Fibroblast of lung (primary cell): ENCODE results near the gene RPL29.

Experiments
- EZH2 ChIP-seq: IDR thresholded peaks from 2 replicates; pipeline ENCODE4 v1.5.1; 2012; ENCODE audit warnings: low read length, control low read depth, mild to moderate bottlenecking; ENCODE audit errors: missing control alignments
- TF ChIP-seq, protein P1 (sequence below), 2 donors: IDR thresholded peaks in 1 of 2; conservative IDR thresholded peaks in 1 of 2; 1 replicate in 1 of 2; 2 replicates in 1 of 2; pipeline ENCODE4 v1.5.1; 2011 to 2012; ENCODE audit warnings: low read length in 2 of 2, control low read depth in 1 of 2, inconsistent platforms in 1 of 2, low read depth in 1 of 2, mild to moderate bottlenecking in 1 of 2

- TF ChIP-seq, protein P1, sequence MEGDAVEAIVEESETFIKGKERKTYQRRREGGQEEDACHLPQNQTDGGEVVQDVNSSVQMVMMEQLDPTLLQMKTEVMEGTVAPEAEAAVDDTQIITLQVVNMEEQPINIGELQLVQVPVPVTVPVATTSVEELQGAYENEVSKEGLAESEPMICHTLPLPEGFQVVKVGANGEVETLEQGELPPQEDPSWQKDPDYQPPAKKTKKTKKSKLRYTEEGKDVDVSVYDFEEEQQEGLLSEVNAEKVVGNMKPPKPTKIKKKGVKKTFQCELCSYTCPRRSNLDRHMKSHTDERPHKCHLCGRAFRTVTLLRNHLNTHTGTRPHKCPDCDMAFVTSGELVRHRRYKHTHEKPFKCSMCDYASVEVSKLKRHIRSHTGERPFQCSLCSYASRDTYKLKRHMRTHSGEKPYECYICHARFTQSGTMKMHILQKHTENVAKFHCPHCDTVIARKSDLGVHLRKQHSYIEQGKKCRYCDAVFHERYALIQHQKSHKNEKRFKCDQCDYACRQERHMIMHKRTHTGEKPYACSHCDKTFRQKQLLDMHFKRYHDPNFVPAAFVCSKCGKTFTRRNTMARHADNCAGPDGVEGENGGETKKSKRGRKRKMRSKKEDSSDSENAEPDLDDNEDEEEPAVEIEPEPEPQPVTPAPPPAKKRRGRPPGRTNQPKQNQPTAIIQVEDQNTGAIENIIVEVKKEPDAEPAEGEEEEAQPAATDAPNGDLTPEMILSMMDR (conservative IDR thresholded peaks at IDR 0.05 in 1 of 2, IDR thresholded peaks at IDR 0.05 in 1 of 2; ENCODE audit: low read depth in 1 of 2, low read length in 2 of 2), result no peak
- no peak for TF ChIP-seq EZH2
These were observed 36.8 kb downstream of the RPL29 start for GRCh38 chr3:51958603-51959521.
